Measurements from ENCODE around the gene MAP3K5. TPM values are rescaled to one million over a fixed set of nuclear protein-coding genes. Genes with fewer than 3 reads are reported as not detected.

Gene MAP3K5
- total RNA-seq, 1 donor from 2014 or later = 0.02 TPM

DNA sequence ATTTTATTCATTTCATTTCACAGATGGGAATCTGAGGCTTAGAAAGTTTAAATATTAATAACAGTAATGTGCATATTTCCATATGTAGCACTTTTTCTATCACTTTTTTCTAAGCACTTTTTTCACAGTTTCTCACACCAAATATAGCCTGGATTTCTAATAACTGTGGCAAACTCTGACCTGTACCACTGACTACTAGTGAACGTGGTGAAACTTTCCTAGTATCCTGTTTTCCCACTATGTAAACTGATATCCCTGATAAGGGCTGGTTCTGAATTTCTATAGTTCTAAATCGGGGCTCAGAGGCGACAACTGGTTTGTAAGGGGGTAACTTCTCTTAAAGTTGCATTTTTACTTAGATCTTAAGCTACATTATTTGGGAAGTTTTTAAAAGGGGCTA is 274.7 kb downstream of the MAP3K5 start:
- Mint-ChIP-seq H3K27me3 (ENCODE audit: insufficient read depth, low read depth) (peaks cover 2% of the 10 kb centered on the region), H3K9me3 (no peaks in the 10 kb centered on the region), H3K4me3 (no peak overlapping the region), H3K4me1 (no peaks in the 10 kb centered on the region), H3K27ac (no peak overlapping the region), H3K36me3 (no peaks in the 10 kb centered on the region)
- H4K20me1 ChIP-seq (ENCODE audit: low read depth) = no peaks in the 10 kb centered on the region
- H3K4me3 ChIP-seq = no peak overlapping the region
- H2AFZ ChIP-seq (replicated peaks) = no peak overlapping the region
- H3K27me3 ChIP-seq = no peaks in the 10 kb centered on the region
- no peaks in the 10 kb centered on the region for H3F3A ChIP-seq (ENCODE audit: low read depth)
- no peak overlapping the region for H3K4me2 ChIP-seq
- no peak for DNase-seq (ENCODE audit: low spot score)
- no peak overlapping the region for H3K27ac ChIP-seq
- H3K9ac ChIP-seq = no peak overlapping the region
- no peaks in the 10 kb centered on the region for H3K9me3 ChIP-seq (ENCODE audit: low read depth)
- no peaks in the 10 kb centered on the region for H3K36me3 ChIP-seq
- TF ChIP-seq, protein P1, sequence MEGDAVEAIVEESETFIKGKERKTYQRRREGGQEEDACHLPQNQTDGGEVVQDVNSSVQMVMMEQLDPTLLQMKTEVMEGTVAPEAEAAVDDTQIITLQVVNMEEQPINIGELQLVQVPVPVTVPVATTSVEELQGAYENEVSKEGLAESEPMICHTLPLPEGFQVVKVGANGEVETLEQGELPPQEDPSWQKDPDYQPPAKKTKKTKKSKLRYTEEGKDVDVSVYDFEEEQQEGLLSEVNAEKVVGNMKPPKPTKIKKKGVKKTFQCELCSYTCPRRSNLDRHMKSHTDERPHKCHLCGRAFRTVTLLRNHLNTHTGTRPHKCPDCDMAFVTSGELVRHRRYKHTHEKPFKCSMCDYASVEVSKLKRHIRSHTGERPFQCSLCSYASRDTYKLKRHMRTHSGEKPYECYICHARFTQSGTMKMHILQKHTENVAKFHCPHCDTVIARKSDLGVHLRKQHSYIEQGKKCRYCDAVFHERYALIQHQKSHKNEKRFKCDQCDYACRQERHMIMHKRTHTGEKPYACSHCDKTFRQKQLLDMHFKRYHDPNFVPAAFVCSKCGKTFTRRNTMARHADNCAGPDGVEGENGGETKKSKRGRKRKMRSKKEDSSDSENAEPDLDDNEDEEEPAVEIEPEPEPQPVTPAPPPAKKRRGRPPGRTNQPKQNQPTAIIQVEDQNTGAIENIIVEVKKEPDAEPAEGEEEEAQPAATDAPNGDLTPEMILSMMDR (IDR thresholded peaks at IDR 0.05) = no peak
- TF ChIP-seq EZH2phosphoT487 (IDR thresholded peaks at IDR 0.05) (no peak), EZH2 (IDR thresholded peaks at IDR 0.05) (no peak)
- H3K4me1 ChIP-seq = no peaks in the 10 kb centered on the region
- no peaks in the 10 kb centered on the region for H3K79me2 ChIP-seq (ENCODE audit: low read depth)

DNA sequence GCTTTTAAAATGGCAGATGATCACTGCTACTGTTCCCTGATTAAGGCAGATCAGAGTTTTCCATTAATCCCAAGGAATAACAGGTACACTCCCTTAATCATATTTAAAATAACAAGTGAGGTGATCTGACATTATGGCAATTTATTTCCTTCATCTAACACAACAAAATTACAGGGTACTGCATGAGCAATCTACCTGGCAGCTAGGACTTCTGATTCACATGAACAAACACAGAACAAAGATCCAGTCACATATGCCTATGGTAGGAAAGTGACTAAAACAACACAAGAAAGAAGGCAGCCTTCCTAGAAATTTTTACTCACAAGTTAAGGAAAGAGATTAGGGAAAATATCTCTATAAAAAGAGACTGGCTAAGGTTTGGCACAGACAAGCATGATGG is 275.3 kb downstream of the MAP3K5 start:
- H3K27ac Mint-ChIP-seq = no peak overlapping the region
- DNase-seq (ENCODE audit: low spot score) = no peak
- H3K27ac ChIP-seq = no peak overlapping the region

DNA sequence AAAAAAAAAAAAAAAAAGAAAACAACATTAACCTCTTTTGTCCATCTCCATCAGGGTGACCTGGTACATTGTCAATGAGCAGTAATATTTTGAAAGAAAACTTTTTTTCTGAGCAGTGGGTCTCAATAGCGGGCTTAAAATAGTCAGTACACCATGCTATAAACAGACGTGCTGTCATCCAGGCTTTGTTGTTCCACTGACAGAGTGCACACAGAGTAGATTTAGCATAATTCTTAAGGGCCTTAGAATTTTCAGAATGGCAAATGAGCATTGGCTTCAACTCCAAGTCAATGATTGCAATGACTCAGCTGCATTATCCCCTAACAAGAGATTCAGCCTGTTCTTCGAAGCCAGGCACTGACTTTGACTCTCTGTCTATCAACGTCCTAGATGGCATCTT is 277.7 kb downstream of the MAP3K5 start:
- no peak overlapping the region for H2AFZ ChIP-seq (replicated peaks)
- H3F3A ChIP-seq (ENCODE audit: low read depth) = no peaks in the 10 kb centered on the region
- no peaks in the 10 kb centered on the region for H3K36me3 ChIP-seq
- H3K9me3 ChIP-seq (ENCODE audit: low read depth) = no peaks in the 10 kb centered on the region
- Mint-ChIP-seq H3K4me1 (peaks cover 4% of the 10 kb centered on the region), H3K9me3 (no peaks in the 10 kb centered on the region), H3K36me3 (no peaks in the 10 kb centered on the region), H3K4me3 (no peak overlapping the region), H3K27ac (no peak overlapping the region), H3K27me3 (ENCODE audit: insufficient read depth, low read depth) (peaks cover 2% of the 10 kb centered on the region)
- peaks cover 5% of the 10 kb centered on the region for H3K4me1 ChIP-seq
- no peak for DNase-seq (ENCODE audit: low spot score)
- TF ChIP-seq EZH2phosphoT487 (IDR thresholded peaks at IDR 0.05) (no peak), EZH2 (IDR thresholded peaks at IDR 0.05) (no peak)
- TF ChIP-seq, protein P1 (IDR thresholded peaks at IDR 0.05) = no peak
- H4K20me1 ChIP-seq (ENCODE audit: low read depth) = no peaks in the 10 kb centered on the region
- H3K27me3 ChIP-seq = no peaks in the 10 kb centered on the region
- no peak overlapping the region for H3K27ac ChIP-seq
- no peak overlapping the region for H3K4me3 ChIP-seq
- H3K79me2 ChIP-seq (ENCODE audit: low read depth) = no peaks in the 10 kb centered on the region
- H3K4me2 ChIP-seq = no peak overlapping the region
- H3K9ac ChIP-seq = no peak overlapping the region

More for the DNA sequence above, 275.3 kb downstream of the MAP3K5 start:
- H3K36me3 ChIP-seq = no peaks in the 10 kb centered on the region
- H2AFZ ChIP-seq (replicated peaks) = no peak overlapping the region
- no peaks in the 10 kb centered on the region for H3F3A ChIP-seq (ENCODE audit: low read depth)
- H3K4me2 ChIP-seq = no peak overlapping the region
- H3K9me3 Mint-ChIP-seq = no peaks in the 10 kb centered on the region
- no peak overlapping the region for H3K9ac ChIP-seq
- TF ChIP-seq, protein P1 (IDR thresholded peaks at IDR 0.05) = no peak
- TF ChIP-seq EZH2phosphoT487 (IDR thresholded peaks at IDR 0.05) (no peak), EZH2 (IDR thresholded peaks at IDR 0.05) (no peak)
- peaks cover 2% of the 10 kb centered on the region for H3K27me3 Mint-ChIP-seq (ENCODE audit: insufficient read depth, low read depth)
- H3K9me3 ChIP-seq (ENCODE audit: low read depth) = no peaks in the 10 kb centered on the region
- no peaks in the 10 kb centered on the region for H4K20me1 ChIP-seq (ENCODE audit: low read depth)
- no peaks in the 10 kb centered on the region for H3K4me1 Mint-ChIP-seq
- no peaks in the 10 kb centered on the region for H3K36me3 Mint-ChIP-seq
- H3K4me3 Mint-ChIP-seq = no peak overlapping the region
- no peak overlapping the region for H3K4me3 ChIP-seq
- no peaks in the 10 kb centered on the region for H3K79me2 ChIP-seq (ENCODE audit: low read depth)
- no peaks in the 10 kb centered on the region for H3K27me3 ChIP-seq
- H3K4me1 ChIP-seq = no peaks in the 10 kb centered on the region
